Calu3 (cell line): ENCODE results near the gene DLG3. TPM values are rescaled to one million over a fixed set of nuclear protein-coding genes. Genes with fewer than 3 reads are reported as not detected.

Experiments used
- BruUV-seq: library from RNA; stranded (reverse); fragments of 400-500 nt; replicated peaks from 2 replicates; lab custom pipeline; 2021; lab: Mats Ljungman, UMichigan
- CTCF ChIA-PET: fragments of 300-600 bp; sonication (Branson Sonifier 250); formaldehyde crosslinking; loops from one replicate; lab custom pipeline; 2022; ENCODE audit warnings: antibody characterized with exemption; lab: Charles Lee
- DNase-seq: peaks from one replicate; pipeline ENCODE4 v3.0.0; 2022
- H3K27ac Mint-ChIP-seq: one replicate; pipeline ENCODE4 v1.8.0; 2022; ENCODE audit warnings: mixed read lengths; ENCODE audit not compliant: unreplicated experiment
- H3K27me3 Mint-ChIP-seq: one replicate; pipeline ENCODE4 v1.8.0; 2022; ENCODE audit warnings: mixed read lengths; ENCODE audit not compliant: unreplicated experiment
- H3K36me3 Mint-ChIP-seq: one replicate; pipeline ENCODE4 v1.8.0; 2022; ENCODE audit warnings: mild to moderate bottlenecking, moderate library complexity, mixed read lengths; ENCODE audit not compliant: insufficient read depth, unreplicated experiment
- H3K4me1 Mint-ChIP-seq: one replicate; pipeline ENCODE4 v1.8.0; 2022; ENCODE audit warnings: mild to moderate bottlenecking, low read depth, mixed read lengths; ENCODE audit not compliant: unreplicated experiment
- H3K4me3 Mint-ChIP-seq: one replicate; pipeline ENCODE4 v1.8.0; 2022; ENCODE audit warnings: mild to moderate bottlenecking, low read depth, moderate library complexity, mixed read lengths; ENCODE audit not compliant: unreplicated experiment
- H3K9me3 Mint-ChIP-seq: one replicate; pipeline ENCODE4 v1.8.0; 2022; ENCODE audit warnings: low read depth, mixed read lengths; ENCODE audit not compliant: unreplicated experiment
- intact Hi-C: fragments of 100-400 bp; cut with micrococcal nuclease; formaldehyde crosslinking; loops from one replicate; pipeline ENCODE4 v1.10.0; 2022; ENCODE audit not compliant: unreplicated experiment
- total RNA-seq: library from RNA; stranded (reverse); gene quantifications from 2 replicates; pipeline ENCODE4 v1.2.3, GENCODE V29; 2022
- TF ChIP-seq, protein P1 (sequence below): fragments of 200-600 bp; IDR thresholded peaks from one replicate; pipeline ENCODE4 v1.8.0; 2022; ENCODE audit warnings: antibody characterized with exemption; ENCODE audit not compliant: unreplicated experiment

DLG3 gene
- total RNA-seq, 1 experiment from 2014 or later, result 55.8 TPM

- Mint-ChIP-seq H3K36me3 (peaks cover 52% of the 10 kb centered on the region), H3K4me3 (peak overlapping the region; percentile 99), H3K9me3 (peaks cover 2% of the 10 kb centered on the region), H3K4me1 (peaks cover 27% of the 10 kb centered on the region), H3K27me3 (no peaks in the 10 kb centered on the region), H3K27ac (peak overlapping the region; percentile 76)
- DNase-seq, result no peak
- TF ChIP-seq, protein P1, sequence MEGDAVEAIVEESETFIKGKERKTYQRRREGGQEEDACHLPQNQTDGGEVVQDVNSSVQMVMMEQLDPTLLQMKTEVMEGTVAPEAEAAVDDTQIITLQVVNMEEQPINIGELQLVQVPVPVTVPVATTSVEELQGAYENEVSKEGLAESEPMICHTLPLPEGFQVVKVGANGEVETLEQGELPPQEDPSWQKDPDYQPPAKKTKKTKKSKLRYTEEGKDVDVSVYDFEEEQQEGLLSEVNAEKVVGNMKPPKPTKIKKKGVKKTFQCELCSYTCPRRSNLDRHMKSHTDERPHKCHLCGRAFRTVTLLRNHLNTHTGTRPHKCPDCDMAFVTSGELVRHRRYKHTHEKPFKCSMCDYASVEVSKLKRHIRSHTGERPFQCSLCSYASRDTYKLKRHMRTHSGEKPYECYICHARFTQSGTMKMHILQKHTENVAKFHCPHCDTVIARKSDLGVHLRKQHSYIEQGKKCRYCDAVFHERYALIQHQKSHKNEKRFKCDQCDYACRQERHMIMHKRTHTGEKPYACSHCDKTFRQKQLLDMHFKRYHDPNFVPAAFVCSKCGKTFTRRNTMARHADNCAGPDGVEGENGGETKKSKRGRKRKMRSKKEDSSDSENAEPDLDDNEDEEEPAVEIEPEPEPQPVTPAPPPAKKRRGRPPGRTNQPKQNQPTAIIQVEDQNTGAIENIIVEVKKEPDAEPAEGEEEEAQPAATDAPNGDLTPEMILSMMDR, result no peak
- intact Hi-C loops, result loop anchor here (5.0 kb wide), 1 partner anchor 214 kb away; no protein-coding TSS in a partner anchor
- CTCF ChIA-PET, result interaction anchor here (1.0 to 2.5 kb wide), 4 partner anchors 19 to 212 kb away, joined by 4 to 14 read pairs (median 6); no protein-coding TSS in a partner anchor
- BruUV-seq, result no TSS peak
Observed at GRCh38 chrX:70453024-70453618, 8.5 kb downstream of the DLG3 start.

DNA sequence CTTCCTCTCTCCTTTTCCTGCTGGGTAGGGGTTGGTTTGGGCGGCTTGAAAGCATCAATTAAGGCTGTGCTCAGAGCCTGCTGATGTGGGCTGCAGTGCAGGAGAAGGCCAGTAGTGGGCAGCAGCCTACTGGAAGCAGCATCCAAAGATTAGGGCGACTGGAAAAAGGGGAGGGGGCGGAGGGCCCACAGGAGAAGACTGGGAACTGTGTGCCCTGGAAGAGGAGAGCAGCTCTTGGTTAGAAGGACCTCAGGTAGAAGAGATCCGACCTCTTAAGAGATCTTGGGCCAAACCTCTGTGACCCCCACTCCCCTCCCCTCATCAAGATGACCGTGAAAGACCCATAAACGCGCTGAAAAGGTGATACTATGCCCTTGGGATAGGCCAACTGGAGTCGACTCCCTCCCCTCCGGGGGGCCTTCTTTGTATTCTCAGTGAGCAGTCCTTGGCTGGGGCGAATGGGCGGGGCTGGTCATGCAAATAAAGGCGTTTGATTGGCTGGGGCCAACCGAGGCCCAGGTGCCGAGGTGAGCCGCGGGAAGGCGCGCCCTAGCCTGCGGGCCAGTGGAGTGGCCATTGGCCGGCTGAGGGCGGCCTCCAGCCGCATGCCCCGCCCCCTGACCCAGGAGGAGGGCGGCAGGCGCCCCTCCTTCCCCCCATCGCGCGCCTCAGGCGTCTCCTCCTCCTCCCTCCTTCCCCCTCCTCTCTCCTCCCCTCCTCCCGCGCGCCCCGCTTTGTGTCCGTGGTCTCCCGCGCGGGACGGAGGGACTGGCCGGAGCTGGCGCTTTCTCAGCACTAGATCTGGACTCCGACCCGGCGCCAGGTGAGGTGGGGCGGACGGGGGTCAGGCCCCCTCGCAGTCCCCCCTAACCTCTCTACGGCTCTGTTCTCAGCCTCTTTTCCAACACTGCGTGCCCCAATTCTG is 10.1 kb downstream of the DLG3 start:
- BruUV-seq, result no TSS peak
- CTCF ChIA-PET, result interaction anchor here (0.6 to 1.0 kb wide), 2 partner anchors 100 to 210 kb away, joined by 5 to 6 read pairs; no protein-coding TSS in a partner anchor
- Mint-ChIP-seq H3K27me3 (no peaks in the 10 kb centered on the region), H3K4me1 (peaks cover 27% of the 10 kb centered on the region), H3K36me3 (peaks cover 52% of the 10 kb centered on the region), H3K27ac (peak overlapping the region; percentile 97), H3K9me3 (peaks cover 2% of the 10 kb centered on the region), H3K4me3 (peak overlapping the region; percentile 99)
- intact Hi-C loops, result loop anchor here (1.0 to 5.0 kb wide), 2 partner anchors 100 to 213 kb away; no protein-coding TSS in a partner anchor
- peak; percentile 93 for DNase-seq
- TF ChIP-seq, protein P1, result peak; percentile 89

- DNase-seq, result peak; percentile 31
- peaks cover 2% of the 10 kb centered on the region for H3K9me3 Mint-ChIP-seq
- H3K4me3 Mint-ChIP-seq, result peak overlapping the region; percentile 99
- H3K36me3 Mint-ChIP-seq, result peaks cover 52% of the 10 kb centered on the region
- H3K4me1 Mint-ChIP-seq, result peaks cover 27% of the 10 kb centered on the region
- H3K27me3 Mint-ChIP-seq, result no peaks in the 10 kb centered on the region
- intact Hi-C loops, result no loop called here
- TF ChIP-seq, protein P1, result no peak
- no TSS peak for BruUV-seq
- H3K27ac Mint-ChIP-seq, result peak overlapping the region; percentile 97
- CTCF ChIA-PET, result interaction anchor here (1.0 to 1.5 kb wide), 2 partner anchors 24 to 209 kb away, joined by 3 to 4 read pairs; no protein-coding TSS in a partner anchor
Observed at GRCh38 chrX:70455366-70456202, 10.9 kb downstream of the DLG3 start.
